Epithelial cell of esophagus (primary cell): ENCODE data around the gene TCOF1.

Experiments used
- DNase-seq: peaks from one replicate; pipeline ENCODE4 v3.0.0; 2010; ENCODE audit warnings: low read depth
- H3K4me3 ChIP-seq: 2 replicates; pipeline ENCODE4 v1.5.1; 2011; ENCODE audit warnings: mild to moderate bottlenecking, low read length, control low read depth
- TF ChIP-seq, protein P1 (sequence below): IDR thresholded peaks from 2 replicates; pipeline ENCODE4 v1.5.1; 2011; ENCODE audit warnings: low read depth, mild to moderate bottlenecking, low read length, control low read depth, inconsistent platforms; ENCODE audit not compliant: insufficient read depth; ENCODE audit errors: missing control alignments

Gene TCOF1

DNA sequence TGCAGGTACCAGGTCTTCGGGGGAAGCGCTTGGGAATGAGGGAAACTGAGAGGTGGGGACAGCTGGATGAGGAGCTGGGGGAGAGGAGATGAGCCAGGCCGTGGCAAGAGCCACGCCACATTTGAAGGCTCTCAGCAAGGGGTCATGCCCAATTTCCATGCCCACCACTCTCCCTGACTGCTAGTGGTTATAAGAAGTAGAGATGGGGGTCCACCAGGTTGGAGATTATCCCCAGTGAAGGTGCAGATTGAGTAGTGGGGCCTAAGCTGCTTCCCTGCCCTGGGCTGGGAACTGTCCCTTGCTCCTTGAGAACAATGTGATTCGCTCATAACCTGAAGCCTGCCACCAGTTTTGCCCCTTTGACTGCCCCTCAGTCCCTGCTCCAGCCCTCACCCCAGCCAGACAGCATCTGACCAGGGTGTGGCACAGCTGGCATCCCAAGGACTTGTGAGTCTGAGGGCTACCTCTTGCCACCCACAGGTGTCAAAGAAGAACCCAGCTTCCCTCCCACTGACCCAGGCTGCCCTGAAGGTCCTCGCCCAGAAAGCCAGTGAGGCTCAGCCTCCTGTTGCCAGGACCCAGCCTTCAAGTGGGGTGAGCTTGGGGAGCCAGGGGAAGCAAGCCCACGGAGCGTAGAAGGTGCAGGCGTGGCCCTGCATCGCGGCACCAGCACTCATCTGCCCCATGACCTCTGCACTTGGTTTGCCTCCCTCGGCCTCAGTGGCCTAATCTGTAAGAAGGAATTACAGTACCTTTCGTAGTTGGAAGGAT lies 33.8 kb downstream of the TCOF1 start:
- no peak for DNase-seq
- TF ChIP-seq, protein P1, sequence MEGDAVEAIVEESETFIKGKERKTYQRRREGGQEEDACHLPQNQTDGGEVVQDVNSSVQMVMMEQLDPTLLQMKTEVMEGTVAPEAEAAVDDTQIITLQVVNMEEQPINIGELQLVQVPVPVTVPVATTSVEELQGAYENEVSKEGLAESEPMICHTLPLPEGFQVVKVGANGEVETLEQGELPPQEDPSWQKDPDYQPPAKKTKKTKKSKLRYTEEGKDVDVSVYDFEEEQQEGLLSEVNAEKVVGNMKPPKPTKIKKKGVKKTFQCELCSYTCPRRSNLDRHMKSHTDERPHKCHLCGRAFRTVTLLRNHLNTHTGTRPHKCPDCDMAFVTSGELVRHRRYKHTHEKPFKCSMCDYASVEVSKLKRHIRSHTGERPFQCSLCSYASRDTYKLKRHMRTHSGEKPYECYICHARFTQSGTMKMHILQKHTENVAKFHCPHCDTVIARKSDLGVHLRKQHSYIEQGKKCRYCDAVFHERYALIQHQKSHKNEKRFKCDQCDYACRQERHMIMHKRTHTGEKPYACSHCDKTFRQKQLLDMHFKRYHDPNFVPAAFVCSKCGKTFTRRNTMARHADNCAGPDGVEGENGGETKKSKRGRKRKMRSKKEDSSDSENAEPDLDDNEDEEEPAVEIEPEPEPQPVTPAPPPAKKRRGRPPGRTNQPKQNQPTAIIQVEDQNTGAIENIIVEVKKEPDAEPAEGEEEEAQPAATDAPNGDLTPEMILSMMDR = no peak
- H3K4me3 ChIP-seq = no peak overlapping the region

DNA sequence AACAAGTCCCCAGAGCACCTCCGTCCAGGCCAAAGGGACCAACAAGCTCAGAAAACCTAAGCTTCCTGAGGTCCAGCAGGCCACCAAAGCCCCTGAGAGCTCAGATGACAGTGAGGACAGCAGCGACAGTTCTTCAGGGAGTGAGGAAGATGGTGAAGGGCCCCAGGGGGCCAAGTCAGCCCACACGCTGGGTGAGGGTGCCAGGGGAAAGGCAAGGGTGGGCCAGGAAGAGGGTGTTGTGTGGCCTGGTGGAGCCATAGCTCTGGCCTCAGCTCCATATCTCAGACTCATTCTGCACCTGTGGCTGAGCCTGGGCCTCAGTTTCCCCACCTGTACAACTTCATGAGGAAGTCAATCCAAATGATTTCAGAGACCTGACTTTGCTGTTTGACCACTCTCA lies 34.5 kb downstream of the TCOF1 start:
- TF ChIP-seq, protein P1 = no peak
- no peak overlapping the region for H3K4me3 ChIP-seq
- DNase-seq = no peak

DNA sequence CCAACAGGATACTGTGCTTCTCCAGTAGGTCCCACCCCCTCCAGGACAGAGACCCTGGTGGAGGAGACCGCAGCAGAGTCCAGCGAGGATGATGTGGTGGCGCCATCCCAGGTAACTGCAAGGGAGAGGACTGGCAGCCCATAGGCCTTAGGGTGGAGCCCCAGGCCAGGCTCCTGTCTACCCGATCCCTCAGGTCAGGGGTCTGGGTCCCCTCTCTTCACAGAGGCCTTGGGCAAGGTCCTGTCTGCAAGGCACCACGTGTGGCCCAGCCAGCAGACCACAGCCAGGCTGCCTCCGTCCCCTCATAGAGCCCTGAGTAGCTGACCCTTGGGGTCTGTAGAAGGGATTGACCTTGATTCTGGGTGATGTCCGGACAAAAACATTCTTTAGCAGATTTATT lies 35.2 kb downstream of the TCOF1 start:
- TF ChIP-seq, protein P1 = no peak
- H3K4me3 ChIP-seq = no peak overlapping the region
- no peak for DNase-seq

DNA sequence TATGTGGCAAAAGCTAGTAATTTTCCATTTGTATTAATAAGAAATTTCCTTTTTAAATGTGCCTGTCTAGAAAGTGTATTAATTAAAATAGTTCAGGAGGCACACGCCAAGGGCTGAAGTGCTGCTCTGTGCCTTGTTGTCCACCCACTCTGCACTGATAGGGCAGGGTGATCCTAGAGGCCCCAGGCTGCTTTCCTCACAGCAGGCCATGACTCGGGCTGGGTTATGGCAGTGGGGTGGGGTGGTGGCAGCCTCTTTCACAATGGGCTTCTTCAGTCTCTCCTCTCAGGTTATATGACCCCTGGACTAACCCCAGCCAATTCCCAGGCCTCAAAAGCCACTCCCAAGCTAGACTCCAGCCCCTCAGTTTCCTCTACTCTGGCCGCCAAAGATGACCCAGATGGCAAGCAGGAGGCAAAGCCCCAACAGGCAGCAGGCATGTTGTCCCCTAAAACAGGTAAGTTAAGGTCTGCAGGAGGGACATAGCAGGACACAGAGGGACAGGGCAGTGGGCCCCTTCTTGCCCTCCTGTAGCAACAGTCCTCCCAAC lies 35.7 kb downstream of the TCOF1 start:
- TF ChIP-seq, protein P1 = no peak
- H3K4me3 ChIP-seq = no peak overlapping the region
- peak; percentile 24 for DNase-seq

DNA sequence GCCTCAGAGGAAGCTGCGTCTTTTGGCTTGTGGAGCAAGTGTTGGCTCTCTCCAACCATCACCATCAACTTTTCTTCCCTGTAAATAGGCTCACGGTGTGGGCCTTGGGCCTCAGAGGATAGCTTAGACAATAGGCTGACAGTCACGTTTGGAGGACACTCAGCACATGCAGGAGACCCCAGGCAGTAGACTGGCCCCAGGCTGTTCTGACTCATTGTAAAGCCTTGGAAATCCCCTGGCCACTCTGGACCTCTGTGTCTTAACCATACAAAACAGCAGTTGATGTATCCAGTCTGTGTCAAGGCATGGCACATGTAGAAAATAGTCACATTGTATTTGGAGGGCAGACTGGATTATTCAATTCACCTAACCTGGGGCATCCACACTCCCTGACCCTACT lies 36.6 kb downstream of the TCOF1 start:
- TF ChIP-seq, protein P1 = no peak
- no peak overlapping the region for H3K4me3 ChIP-seq
- DNase-seq = peak; percentile 36

DNA sequence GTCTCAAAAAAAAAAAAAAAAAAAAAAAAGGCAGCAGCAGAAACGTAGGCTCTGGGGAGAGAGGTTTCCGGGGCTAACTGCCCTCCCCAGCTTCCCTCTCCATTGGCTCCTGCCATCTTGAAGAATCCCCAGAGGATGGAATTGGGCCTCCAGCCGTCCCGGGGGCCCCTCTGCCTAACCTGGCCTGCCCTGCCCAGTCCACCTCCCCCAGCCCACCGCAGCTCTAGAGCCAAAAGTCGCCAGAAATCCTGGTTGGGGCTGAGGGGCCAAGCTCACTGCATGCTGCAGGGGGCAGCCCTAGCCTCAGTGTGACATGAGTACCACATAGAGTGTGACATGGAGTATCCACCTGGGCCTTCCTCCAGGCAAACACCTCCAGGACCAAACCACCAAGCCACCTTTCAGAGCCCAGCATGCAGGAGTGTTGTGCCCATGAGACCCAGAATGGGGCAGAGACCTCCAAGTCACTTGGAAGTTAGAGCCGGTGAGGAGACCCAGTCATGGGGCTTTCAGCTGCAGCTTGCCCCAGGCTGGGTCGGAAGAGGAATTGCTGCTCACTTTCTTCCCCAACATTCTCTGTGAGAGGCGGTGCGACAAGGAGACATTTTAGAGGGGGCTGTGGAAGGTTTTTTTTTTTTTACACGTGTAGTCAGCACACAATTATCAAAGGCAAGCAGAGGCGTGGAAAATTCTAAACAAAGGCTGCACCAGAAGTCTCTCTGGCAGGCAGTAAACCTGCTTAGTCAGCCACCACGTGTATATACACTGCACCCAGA lies 37.6 kb downstream of the TCOF1 start:
- TF ChIP-seq, protein P1 = no peak
- DNase-seq = no peak
- H3K4me3 ChIP-seq = no peak overlapping the region
